Fibroblast of the aortic adventitia (primary cell): ENCODE measurements around the gene PCDH15. TPM values are rescaled to one million over a fixed set of nuclear protein-coding genes. Genes with fewer than 3 reads are reported as not detected.

ENCODE experiments used
- DNase-seq: peaks from one replicate; pipeline ENCODE4 v3.0.0-alpha.2; 2010; ENCODE audit warnings: low read depth
- H3K4me3 ChIP-seq: 2 replicates; pipeline ENCODE4 v1.5.1; 2011; ENCODE audit warnings: low read depth, mild to moderate bottlenecking, control low read depth, low read length, moderate library complexity
- total RNA-seq: library from RNA; depleted of rRNA; stranded (reverse); fragments of >200 nt; gene quantifications from 2 replicates; pipeline ENCODE4 v1.2.3, GENCODE V29; 2012; ENCODE audit warnings: low replicate concordance
- TF ChIP-seq, protein P1 (sequence below): IDR thresholded peaks from 2 replicates; pipeline ENCODE4 v1.5.1; 2011; ENCODE audit warnings: mild to moderate bottlenecking, low read length, control low read depth, inconsistent platforms; ENCODE audit not compliant: insufficient read depth

The PCDH15 gene
- total RNA-seq, 1 donor: 0.09 TPM

DNA sequence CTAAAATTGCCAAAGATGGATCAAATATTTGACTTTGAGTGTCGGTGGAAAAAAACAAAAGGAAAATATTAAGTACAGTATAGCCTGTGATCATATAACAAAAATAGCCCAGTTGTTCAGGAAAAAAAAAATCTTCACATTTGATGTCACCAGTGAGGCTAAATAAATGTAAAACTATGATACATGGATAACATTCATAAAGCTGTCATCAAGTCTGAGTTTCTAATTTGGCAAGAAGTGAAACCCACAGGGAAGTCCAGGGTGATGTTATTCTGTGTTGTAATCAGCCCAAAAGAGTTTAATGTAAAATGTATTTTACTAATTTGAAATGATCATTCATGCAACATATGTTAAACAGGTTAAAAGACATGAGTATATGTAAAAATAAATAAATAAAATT is 908.0 kb downstream of the PCDH15 start:
- TF ChIP-seq, protein P1, sequence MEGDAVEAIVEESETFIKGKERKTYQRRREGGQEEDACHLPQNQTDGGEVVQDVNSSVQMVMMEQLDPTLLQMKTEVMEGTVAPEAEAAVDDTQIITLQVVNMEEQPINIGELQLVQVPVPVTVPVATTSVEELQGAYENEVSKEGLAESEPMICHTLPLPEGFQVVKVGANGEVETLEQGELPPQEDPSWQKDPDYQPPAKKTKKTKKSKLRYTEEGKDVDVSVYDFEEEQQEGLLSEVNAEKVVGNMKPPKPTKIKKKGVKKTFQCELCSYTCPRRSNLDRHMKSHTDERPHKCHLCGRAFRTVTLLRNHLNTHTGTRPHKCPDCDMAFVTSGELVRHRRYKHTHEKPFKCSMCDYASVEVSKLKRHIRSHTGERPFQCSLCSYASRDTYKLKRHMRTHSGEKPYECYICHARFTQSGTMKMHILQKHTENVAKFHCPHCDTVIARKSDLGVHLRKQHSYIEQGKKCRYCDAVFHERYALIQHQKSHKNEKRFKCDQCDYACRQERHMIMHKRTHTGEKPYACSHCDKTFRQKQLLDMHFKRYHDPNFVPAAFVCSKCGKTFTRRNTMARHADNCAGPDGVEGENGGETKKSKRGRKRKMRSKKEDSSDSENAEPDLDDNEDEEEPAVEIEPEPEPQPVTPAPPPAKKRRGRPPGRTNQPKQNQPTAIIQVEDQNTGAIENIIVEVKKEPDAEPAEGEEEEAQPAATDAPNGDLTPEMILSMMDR: no peak
- no peak for DNase-seq
- H3K4me3 ChIP-seq: no peak overlapping the region

- H3K4me3 ChIP-seq: no peak overlapping the region
- TF ChIP-seq, protein P1: no peak
- no peak for DNase-seq
Measured at GRCh38 chr10:53886325-53887300, 914.4 kb downstream of the PCDH15 start.

- H3K4me3 ChIP-seq: no peak overlapping the region
- TF ChIP-seq, protein P1: no peak
- DNase-seq: no peak
Measured at GRCh38 chr10:53864846-53865245, 936.2 kb downstream of the PCDH15 start.

- TF ChIP-seq, protein P1: no peak
- H3K4me3 ChIP-seq: no peak overlapping the region
- DNase-seq: no peak
Measured at GRCh38 chr10:53852450-53853175, 948.4 kb downstream of the PCDH15 start.

DNA sequence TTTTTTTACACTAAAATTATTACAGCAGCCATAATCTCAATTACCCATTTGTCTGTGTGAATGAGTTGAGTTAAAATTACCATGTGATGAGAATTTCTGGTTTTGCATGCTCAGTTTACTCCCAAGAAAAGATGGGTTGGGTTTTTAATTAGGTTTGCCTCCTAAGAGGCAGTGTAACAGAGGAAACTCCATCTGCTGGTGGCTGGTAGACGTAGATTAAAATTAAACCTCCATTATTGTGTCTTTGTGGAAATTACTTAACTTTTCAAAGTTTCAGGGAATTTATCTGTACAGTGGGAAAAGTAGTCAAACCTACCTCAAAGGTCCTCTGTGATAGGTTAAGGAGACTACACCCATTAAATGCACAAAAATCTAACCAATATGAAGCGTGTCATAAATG is 954.2 kb downstream of the PCDH15 start:
- no peak for DNase-seq
- TF ChIP-seq, protein P1: no peak

GRCh38 chr10:53843736-53844362 is 957.2 kb downstream of the PCDH15 start:
- TF ChIP-seq, protein P1: no peak
- DNase-seq: no peak
- no peak overlapping the region for H3K4me3 ChIP-seq

More for the DNA sequence above, 954.2 kb downstream of the PCDH15 start:
- H3K4me3 ChIP-seq: no peak overlapping the region
